HepG2 (cell line): ENCODE measurements around the gene NLRP4. TPM values are rescaled to one million over a fixed set of nuclear protein-coding genes. Genes with fewer than 3 reads are reported as not detected.

Experiments
- ATAC-seq: fragments of 200-7000 bp; cut with Tn5 transposase; 3 replicates; pipeline ENCODE4 v1.9.1; 2020; ENCODE audit warnings: mild to moderate bottlenecking, moderate library complexity
- BruUV-seq: library from RNA; stranded (reverse); fragments of 400-500 nt; replicated peaks from 2 replicates; lab custom pipeline; 2021; lab: Mats Ljungman, UMichigan
- CTCF ChIA-PET: fragments of 300-600 bp; formaldehyde crosslinking; extraction: SDS; loops from one replicate; lab custom pipeline; 2021; ENCODE audit warnings: low total read pairs, inconsistent platforms, low intra/inter-chr PET ratio; lab: Yijun Ruan, JAX
- POLR2A ChIA-PET: fragments of 350-600 bp; sonication (Branson Sonifier 250); formaldehyde crosslinking; loops from one replicate; lab custom pipeline; 2020; ENCODE audit warnings: antibody characterized with exemption, inconsistent platforms; lab: Yijun Ruan, JAX
- DNase-seq: peaks from one replicate; pipeline ENCODE4 v3.0.0-alpha.2; 2015; ENCODE audit warnings: low spot score
- FAIRE-seq: peaks from 3 replicates; lab custom pipeline; 2011; peaks lifted over from hg19 to GRCh38; lab: Jason Lieb, UNC
- H2AFZ ChIP-seq: one replicate; pipeline ENCODE4 v1.6.1; 2011; ENCODE audit warnings: low read length, inconsistent platforms
- H3K27ac ChIP-seq: fragments of 300-600 bp; 3 replicates; pipeline ENCODE4 v1.8.0; 2011; ENCODE audit warnings: mixed run types, mild to moderate bottlenecking, mixed read lengths, low read length, inconsistent platforms; ENCODE audit not compliant: insufficient read depth; ENCODE audit errors: extremely low read length
- H3K27me3 ChIP-seq, 2 experiments: fragments of 200-600 bp in 1 of 2; 2 replicates in 1 of 2; 3 replicates in 1 of 2; pipeline versions ENCODE4 v1.6.0 to v1.8.0; 2011; ENCODE audit warnings: low read length in 2 of 2, mild to moderate bottlenecking in 2 of 2, moderate library complexity in 2 of 2, inconsistent platforms in 1 of 2; ENCODE audit not compliant: insufficient read depth in 2 of 2, control insufficient read depth in 1 of 2
- H3K36me3 ChIP-seq, 2 experiments: fragments of 200-600 bp in 1 of 2; replicated peaks in 1 of 2; 2 replicates in 1 of 2; 3 replicates in 1 of 2; pipeline versions ENCODE4 v1.5.1 to v1.8.0; 2011; ENCODE audit warnings: low read length in 2 of 2, inconsistent platforms in 1 of 2; ENCODE audit not compliant: insufficient read depth in 2 of 2, control insufficient read depth in 1 of 2
- H3K4me1 ChIP-seq: 2 replicates; pipeline ENCODE4 v1.5.1; 2012; ENCODE audit warnings: low read length, inconsistent platforms; ENCODE audit not compliant: insufficient read depth
- H3K4me2 ChIP-seq: 2 replicates; pipeline ENCODE4 v1.6.0; 2011; ENCODE audit warnings: low read depth, low read length, inconsistent platforms
- H3K4me3 ChIP-seq, 3 experiments: fragments of 200-600 bp in 1 of 3; sonication (generic), shearing (Covaris generic) in 1 of 3; replicated peaks in 1 of 3; 2 replicates each; pipeline ENCODE4 v1.5.1; 2011 to 2016; ENCODE audit warnings: low read length in 3 of 3, inconsistent platforms in 2 of 3, low read depth in 2 of 3, mild to moderate bottlenecking in 2 of 3, control low read depth in 1 of 3, mixed read lengths in 1 of 3; ENCODE audit not compliant: insufficient read depth in 1 of 3
- H3K79me2 ChIP-seq: one replicate; pipeline ENCODE4 v1.6.1; 2011; ENCODE audit warnings: low read length, inconsistent platforms; ENCODE audit not compliant: insufficient read depth
- H3K9ac ChIP-seq: 2 replicates; pipeline ENCODE4 v1.6.0; 2011; ENCODE audit warnings: mild to moderate bottlenecking, low read depth, low read length, inconsistent platforms; ENCODE audit not compliant: insufficient read depth
- H3K9me3 ChIP-seq: 2 replicates; pipeline ENCODE4 v1.5.1; 2012; ENCODE audit warnings: mild to moderate bottlenecking, low read length
- H4K20me1 ChIP-seq: 2 replicates; pipeline ENCODE4 v1.6.0; 2011; ENCODE audit warnings: inconsistent platforms, mild to moderate bottlenecking, low read length, moderate library complexity; ENCODE audit not compliant: insufficient read depth
- BATF2 ChIP-seq: sonication (generic); formaldehyde crosslinking; IDR thresholded peaks from 2 replicates; pipeline ENCODE4 v1.8.0; 2022; ENCODE audit warnings: mild to moderate bottlenecking, missing genetic modification reagents, moderate library complexity
- KLF11 ChIP-seq: IDR thresholded peaks from 2 replicates; pipeline ENCODE4 v1.6.1; 2016; ENCODE audit warnings: missing compliant biosample characterization
- KLF9 ChIP-seq: IDR thresholded peaks from 2 replicates; pipeline ENCODE4 v1.6.1; 2016; ENCODE audit warnings: low read depth
- KMT2B ChIP-seq: IDR thresholded peaks from 2 replicates; pipeline ENCODE4 v1.6.1; 2016; ENCODE audit warnings: missing genetic modification reagents, missing compliant biosample characterization
- MLLT10 ChIP-seq: sonication (generic); formaldehyde crosslinking; IDR thresholded peaks from 2 replicates; pipeline ENCODE4 v1.4.0; 2020; ENCODE audit warnings: missing genetic modification reagents
- NR1H2 ChIP-seq: sonication (generic); formaldehyde crosslinking; IDR thresholded peaks from 2 replicates; pipeline ENCODE4 v1.8.1; 2022; ENCODE audit warnings: low read depth, missing genetic modification reagents, borderline replicate concordance
- SIN3A ChIP-seq: IDR thresholded peaks from 2 replicates; pipeline ENCODE4 v1.6.1; 2011; ENCODE audit warnings: low read depth, mild to moderate bottlenecking, control low read depth, low read length, borderline replicate concordance
- SRSF4 ChIP-seq: fragments of 200-400 bp; formaldehyde crosslinking; IDR thresholded peaks from one replicate; pipeline ENCODE4 v1.6.1; 2018; ENCODE audit warnings: mild to moderate bottlenecking, low read depth, low read length, moderate library complexity; ENCODE audit not compliant: poor library complexity, severe bottlenecking
- STAG1 ChIP-seq: sonication (generic); formaldehyde crosslinking; IDR thresholded peaks from 2 replicates; pipeline ENCODE4 v1.4.0; 2020; ENCODE audit warnings: missing genetic modification reagents
- ZBTB34 ChIP-seq: sonication (generic); formaldehyde crosslinking; IDR thresholded peaks from 2 replicates; pipeline ENCODE4 v1.8.0; 2022; ENCODE audit warnings: mild to moderate bottlenecking, missing genetic modification reagents
- ZFP1 ChIP-seq: IDR thresholded peaks from 2 replicates; pipeline ENCODE4 v1.6.1; 2016
- WGBS: methylation state at CpG from one replicate; pipeline ENCODE4 v1.1.6; 2017; ENCODE audit warnings: low lambda C conversion rate; 5-methylcytosine and 5-hydroxymethylcytosine counted together
- in situ Hi-C: cut with HindIII; loops from 2 replicates; pipeline ENCODE4 v1.10.0; 2017; ENCODE audit warnings: low pct_unique_long_range_greater_than_20kb; ENCODE audit not compliant: extremely low pct_ligation_motif_present
- intact Hi-C: fragments of 100-400 bp; cut with micrococcal nuclease; formaldehyde crosslinking; loops from one replicate; pipeline ENCODE4 v1.10.0; 2022; ENCODE audit not compliant: unreplicated experiment
- polyA plus RNA-seq, 8 experiments: library from polyadenylated mRNA; depleted of rRNA in 3 of 8; stranded (reverse) in 7 of 8; unstranded in 1 of 8; fragments of >200 nt; fragmentation: Illumina TruSeq in 4 of 8; extraction: Trizol in 4 of 8; gene quantifications; 2 replicates each; pipeline versions ENCODE4 v1.2.1 to v1.2.3, GENCODE V29; 2011 to 2016; ENCODE audit warnings: low read depth in 4 of 8, missing spikeins in 1 of 8, mixed read lengths in 1 of 8; ENCODE audit not compliant: insufficient read depth in 1 of 8
- total RNA-seq, 5 experiments: library from RNA; depleted of rRNA; stranded (reverse); fragments of >200 nt; fragmentation: Illumina TruSeq; extraction: Trizol; gene quantifications; 2 replicates each; pipeline ENCODE4 v1.2.3, GENCODE V29; 2016; ENCODE audit warnings: low read depth in 1 of 5

Gene NLRP4
- total and polyA plus RNA-seq, 2 of the 13 experiments (the other 11 are each of a cell fraction or from before 2014, with no cell fraction given), result not detected

GRCh38 chr19:55867101-55867500 lies 30.8 kb downstream of the NLRP4 start:
- no peak overlapping the region for H3K27ac ChIP-seq
- 14% methylated on average over 3 of the region's 7 CpGs for WGBS
- no peaks in the 10 kb centered on the region for H4K20me1 ChIP-seq
- no peak for ATAC-seq
- no peak overlapping the region for H2AFZ ChIP-seq
- no peak overlapping the region for H3K4me3 ChIP-seq
- in situ Hi-C loops, result no loop called here
- no peaks in the 10 kb centered on the region for H3K4me1 ChIP-seq
- POLR2A ChIA-PET, result no interaction called here
- peaks cover 1 to 22% of the 10 kb centered on the region in 2 experiments; a peak in 1 of 5 replicates for H3K27me3 ChIP-seq
- H3K36me3 ChIP-seq, result no peaks in the 10 kb centered on the region
- TF ChIP-seq MLLT10 (CRISPR knock-in tag) (no peak), SRSF4 (no peak), KLF11 (no peak), ZFP1 (CRISPR knock-in tag) (no peak), KMT2B (CRISPR knock-in tag) (no peak)
- TF ChIP-seq, all 625 proteins: peak for 0
- Histone ChIP-seq H3K79me2 (no peaks in the 10 kb centered on the region), H3K4me2 (no peak overlapping the region), H3K9ac (no peak overlapping the region), H3K9me3 (no peaks in the 10 kb centered on the region)
- CTCF ChIA-PET, result no interaction called here
- no peak for FAIRE-seq
- intact Hi-C loops, result no loop called here
- BruUV-seq, result no TSS peak
- DNase-seq, result no peak

GRCh38 chr19:55870736-55871135 lies 34.4 kb downstream of the NLRP4 start:
- WGBS, result 54% methylated on average over 11 of the region's 11 CpGs
- H3K79me2 ChIP-seq, result no peaks in the 10 kb centered on the region
- no peaks in the 10 kb centered on the region for H4K20me1 ChIP-seq
- no peak overlapping the region for H3K4me2 ChIP-seq
- TF ChIP-seq SIN3A (no peak), ZBTB34 (no peak), BATF2 (CRISPR knock-in tag) (no peak), STAG1 (CRISPR knock-in tag) (no peak), NR1H2 (CRISPR knock-in tag) (no peak), KLF9 (no peak)
- intact Hi-C loops (no loop called here), in situ Hi-C loops (no loop called here)
- FAIRE-seq, result no peak
- DNase-seq, result no peak
- H3K4me1 ChIP-seq, result no peaks in the 10 kb centered on the region
- BruUV-seq, result no TSS peak
- no peak overlapping the region for H2AFZ ChIP-seq
- H3K27ac ChIP-seq, result no peak overlapping the region
- POLR2A ChIA-PET, result no interaction called here
- no peak overlapping the region for H3K9ac ChIP-seq
- no peak for ATAC-seq
- H3K27me3 ChIP-seq, result peaks cover 0 to 26% of the 10 kb centered on the region in 2 experiments; a peak in 1 of 5 replicates
- H3K4me3 ChIP-seq, result no peak overlapping the region
- H3K9me3 ChIP-seq, result no peaks in the 10 kb centered on the region
- CTCF ChIA-PET, result no interaction called here
- H3K36me3 ChIP-seq, result no peaks in the 10 kb centered on the region
